CD4-positive, alpha-beta memory T cell (primary cell): ENCODE measurements around the gene GAS7. TPM values are rescaled to one million over a fixed set of nuclear protein-coding genes. Genes with fewer than 3 reads are reported as not detected.
"Not testable (repeated sequence)": the region's sequence is repeated elsewhere in the genome, so short reads cannot be mapped to it uniquely, and the experiment has no call there.

Experiments used
- CTCF ChIA-PET: fragments of 350-600 bp; sonication (Branson Sonifier 250); formaldehyde crosslinking; loops from one replicate; lab custom pipeline; 2021; ENCODE audit warnings: inconsistent platforms; ENCODE audit not compliant: partially characterized antibody; lab: Charles Lee
- POLR2A ChIA-PET: fragments of 350-600 bp; sonication (Branson Sonifier 250); formaldehyde crosslinking; loops from one replicate; lab custom pipeline; 2021; ENCODE audit not compliant: partially characterized antibody; lab: Charles Lee
- DNase-seq, 5 donors: peaks; one replicate each; pipeline versions ENCODE4 v3.0.0 to v3.0.0-alpha.2; 2020 to 2022; ENCODE audit warnings: mixed read lengths in 1 of 5
- H3K27ac ChIP-seq: one replicate; pipeline ENCODE4 v1.7.0; 2013; ENCODE audit warnings: low read depth, low read length
- H3K27me3 ChIP-seq: 2 replicates; pipeline ENCODE4 v1.7.0; 2013; ENCODE audit warnings: mild to moderate bottlenecking, low read length, moderate library complexity; ENCODE audit not compliant: insufficient read depth
- H3K36me3 ChIP-seq: 2 replicates; pipeline ENCODE4 v1.7.0; 2013; ENCODE audit warnings: mild to moderate bottlenecking, low read length, moderate library complexity; ENCODE audit not compliant: insufficient read depth
- H3K4me1 ChIP-seq: 2 replicates; pipeline ENCODE4 v1.7.0; 2013; ENCODE audit warnings: mild to moderate bottlenecking, low read length, moderate library complexity; ENCODE audit not compliant: insufficient read depth
- H3K4me3 ChIP-seq, 2 donors: one replicate each; pipeline ENCODE4 v1.7.0; 2013; ENCODE audit warnings: low read length in 2 of 2, mild to moderate bottlenecking in 1 of 2
- H3K9me3 ChIP-seq, 2 donors: one replicate each; pipeline ENCODE4 v1.7.0; 2013; ENCODE audit warnings: low read length in 2 of 2, control low read depth in 1 of 2; ENCODE audit not compliant: control insufficient read depth in 1 of 2
- H3K27ac Mint-ChIP-seq, 7 donors: one replicate each; pipeline ENCODE4 v1.8.0; 2020 to 2021; ENCODE audit warnings: mixed read lengths in 7 of 7, mild to moderate bottlenecking in 6 of 7, inconsistent platforms in 3 of 7, moderate library complexity in 3 of 7
- H3K27me3 Mint-ChIP-seq, 2 donors: one replicate each; pipeline ENCODE4 v1.8.0; 2020 to 2021; ENCODE audit warnings: mixed read lengths in 2 of 2
- H3K36me3 Mint-ChIP-seq, 2 donors: one replicate each; pipeline ENCODE4 v1.8.0; 2020 to 2021; ENCODE audit warnings: mixed read lengths in 2 of 2, inconsistent platforms in 1 of 2, mild to moderate bottlenecking in 1 of 2
- H3K4me1 Mint-ChIP-seq, 4 donors: one replicate each; pipeline ENCODE4 v1.8.0; 2020 to 2021; ENCODE audit warnings: mixed read lengths in 4 of 4, mild to moderate bottlenecking in 1 of 4
- H3K4me3 Mint-ChIP-seq, 8 donors: one replicate each; pipeline ENCODE4 v1.8.0; 2020 to 2021; ENCODE audit warnings: mixed read lengths in 8 of 8, mild to moderate bottlenecking in 7 of 8, moderate library complexity in 6 of 8, inconsistent platforms in 3 of 8
- H3K9me3 Mint-ChIP-seq, 8 donors: one replicate each; pipeline ENCODE4 v1.8.0; 2020 to 2021; ENCODE audit warnings: mixed read lengths in 8 of 8, mild to moderate bottlenecking in 5 of 8, inconsistent platforms in 3 of 8, moderate library complexity in 1 of 8
- intact Hi-C: fragments of 100-400 bp; cut with micrococcal nuclease; formaldehyde crosslinking; loops from one replicate; pipeline ENCODE4 v1.15.1; 2023
- polyA plus RNA-seq, 2 donors: library from polyadenylated mRNA; unstranded; fragments of 300-500 nt; fragmentation: Illumina TruSeq; gene quantifications; one replicate each; pipeline ENCODE4 v1.2.3, GENCODE V29; 2021
- total RNA-seq, 2 experiments: library from RNA; stranded (reverse); gene quantifications; one replicate each; pipeline ENCODE4 v1.2.3, GENCODE V29; 2021

GAS7 gene
- total and polyA plus RNA-seq, 4 experiments from 2014 or later: 0.42 to 5.2 (median 3.0) TPM

DNA sequence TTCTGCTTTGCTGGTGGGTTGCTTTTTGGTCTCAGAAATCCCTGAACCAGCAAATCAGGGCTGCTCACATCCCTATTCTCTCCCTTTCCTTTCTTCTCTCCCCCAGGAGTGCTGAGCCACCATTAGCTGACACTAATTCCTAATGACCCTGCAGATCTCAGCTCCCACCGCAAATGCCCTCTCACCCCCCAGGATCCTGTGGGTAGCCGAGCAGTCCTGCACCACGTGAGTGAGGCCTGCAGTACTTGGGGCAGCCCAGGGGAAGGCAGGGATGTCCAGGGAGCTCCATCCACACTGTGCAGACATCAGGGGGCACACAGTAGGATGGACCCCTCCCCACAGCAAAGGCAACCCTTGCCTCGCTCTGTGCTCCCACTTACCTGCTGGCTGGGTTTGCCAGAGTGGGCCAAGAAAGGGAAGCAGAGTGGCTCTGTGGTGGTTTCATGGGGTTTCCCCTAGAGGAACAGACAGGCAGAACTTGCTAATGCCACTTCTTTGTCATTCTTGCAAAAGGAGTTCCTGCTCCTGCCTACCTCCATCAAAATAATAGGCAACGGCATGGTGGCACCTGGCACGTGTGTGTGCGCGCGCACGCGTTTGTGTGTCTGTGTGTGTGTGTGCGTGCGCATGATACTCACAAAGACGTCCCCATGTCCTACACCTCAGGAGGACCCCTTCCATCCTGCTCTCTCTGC is 135.6 kb downstream of the GAS7 start:
- no peaks in the 10 kb centered on the region for H3K9me3 ChIP-seq
- Mint-ChIP-seq H3K4me1 (peaks cover 0 to 16% (median 2%) of the 10 kb centered on the region in 4 donors), H3K4me3 (no peak overlapping the region), H3K9me3 (peaks cover 0 to 12% (median 3%) of the 10 kb centered on the region in 8 donors), H3K36me3 (no peaks in the 10 kb centered on the region), H3K27ac (peak overlapping the region in 1 of 7 donors; percentile 13), H3K27me3 (no peaks in the 10 kb centered on the region)
- CTCF ChIA-PET: no interaction called here
- H3K4me1 ChIP-seq: no peaks in the 10 kb centered on the region
- DNase-seq: no peak
- intact Hi-C loops: no loop called here
- POLR2A ChIA-PET: no interaction called here
- no peak overlapping the region for H3K4me3 ChIP-seq
- no peak overlapping the region for H3K27ac ChIP-seq
- H3K27me3 ChIP-seq: no peaks in the 10 kb centered on the region
- H3K36me3 ChIP-seq: no peaks in the 10 kb centered on the region

DNA sequence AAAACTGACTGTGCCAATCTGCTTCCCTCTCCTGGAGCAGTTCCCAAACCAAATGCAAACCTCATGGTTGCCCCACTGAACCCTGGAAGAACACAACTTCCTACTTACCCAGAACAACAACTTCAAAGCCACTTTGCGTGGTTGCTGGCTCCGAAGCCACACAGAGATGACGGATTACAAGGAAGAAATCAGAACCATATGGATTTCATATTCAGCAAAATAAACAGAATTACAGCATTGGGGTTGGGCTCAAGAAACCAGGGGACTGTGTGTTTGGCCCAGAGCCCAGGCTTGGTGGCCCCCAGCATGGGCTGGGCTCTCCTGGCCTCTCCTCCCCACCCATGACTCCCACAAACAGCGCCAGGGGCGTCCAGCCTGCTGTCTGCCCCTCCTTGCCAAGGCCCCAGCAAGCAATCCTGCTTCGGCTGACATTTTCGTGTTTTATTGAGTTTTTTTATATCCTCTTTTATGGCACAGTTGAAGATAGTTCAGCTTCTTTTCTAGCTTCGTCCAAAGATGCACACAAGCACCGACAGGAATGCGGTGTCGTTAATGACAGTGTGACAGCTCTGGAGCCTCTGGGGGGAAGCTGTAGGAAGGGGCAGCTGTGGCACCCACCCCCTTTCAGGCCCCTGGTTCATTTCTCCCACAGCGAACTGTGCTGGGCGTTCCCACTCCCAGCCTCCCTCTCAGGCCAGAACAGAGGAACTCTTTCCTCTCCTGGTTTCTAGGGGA is 137.1 kb downstream of the GAS7 start:
- CTCF ChIA-PET: no interaction called here
- no peaks in the 10 kb centered on the region for H3K36me3 ChIP-seq
- no peaks in the 10 kb centered on the region for H3K9me3 ChIP-seq
- H3K4me1 ChIP-seq: no peaks in the 10 kb centered on the region
- no peaks in the 10 kb centered on the region for H3K27me3 ChIP-seq
- intact Hi-C loops: no loop called here
- H3K4me3 ChIP-seq: no peak overlapping the region
- Mint-ChIP-seq H3K4me3 (no peak overlapping the region), H3K27ac (peak overlapping the region in 1 of 7 donors; percentile 55), H3K36me3 (no peaks in the 10 kb centered on the region), H3K9me3 (peaks cover 0 to 11% (median 3%) of the 10 kb centered on the region in 8 donors), H3K27me3 (no peaks in the 10 kb centered on the region), H3K4me1 (peaks cover 0 to 16% (median 2%) of the 10 kb centered on the region in 4 donors)
- no peak for DNase-seq
- POLR2A ChIA-PET: no interaction called here
- no peak overlapping the region for H3K27ac ChIP-seq

DNA sequence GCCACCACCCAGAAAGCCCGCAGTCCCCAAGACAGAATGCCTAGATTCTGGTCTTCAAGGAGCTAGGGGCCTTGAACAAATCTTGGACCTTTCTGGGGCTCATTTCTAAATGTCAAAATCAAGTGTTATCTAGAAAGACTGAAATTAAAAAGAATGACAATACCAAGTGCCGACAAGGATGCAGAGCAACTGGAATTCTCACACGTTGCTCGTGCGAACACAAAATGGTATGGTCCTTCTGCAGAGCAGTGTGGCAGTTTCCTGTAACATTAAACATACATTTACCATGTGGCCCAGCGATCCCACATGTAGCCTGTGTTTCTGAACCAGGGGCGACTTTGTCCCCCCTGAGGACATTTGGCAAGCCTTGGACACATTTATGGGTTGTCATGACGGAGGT is 137.9 kb downstream of the GAS7 start:
- ChIA-PET CTCF (no interaction called here), POLR2A (no interaction called here)
- Mint-ChIP-seq H3K9me3 (peaks cover 0 to 8% (median 3%) of the 10 kb centered on the region in 8 donors), H3K4me1 (peaks cover 0 to 16% (median 2%) of the 10 kb centered on the region in 4 donors), H3K4me3 (no peak overlapping the region), H3K27me3 (no peaks in the 10 kb centered on the region), H3K36me3 (no peaks in the 10 kb centered on the region), H3K27ac (no peak overlapping the region)
- Histone ChIP-seq H3K4me1 (no peaks in the 10 kb centered on the region), H3K9me3 (no peaks in the 10 kb centered on the region), H3K27me3 (no peaks in the 10 kb centered on the region), H3K4me3 (no peak overlapping the region), H3K27ac (no peak overlapping the region), H3K36me3 (no peaks in the 10 kb centered on the region)
- intact Hi-C loops: no loop called here
- no peak for DNase-seq

DNA sequence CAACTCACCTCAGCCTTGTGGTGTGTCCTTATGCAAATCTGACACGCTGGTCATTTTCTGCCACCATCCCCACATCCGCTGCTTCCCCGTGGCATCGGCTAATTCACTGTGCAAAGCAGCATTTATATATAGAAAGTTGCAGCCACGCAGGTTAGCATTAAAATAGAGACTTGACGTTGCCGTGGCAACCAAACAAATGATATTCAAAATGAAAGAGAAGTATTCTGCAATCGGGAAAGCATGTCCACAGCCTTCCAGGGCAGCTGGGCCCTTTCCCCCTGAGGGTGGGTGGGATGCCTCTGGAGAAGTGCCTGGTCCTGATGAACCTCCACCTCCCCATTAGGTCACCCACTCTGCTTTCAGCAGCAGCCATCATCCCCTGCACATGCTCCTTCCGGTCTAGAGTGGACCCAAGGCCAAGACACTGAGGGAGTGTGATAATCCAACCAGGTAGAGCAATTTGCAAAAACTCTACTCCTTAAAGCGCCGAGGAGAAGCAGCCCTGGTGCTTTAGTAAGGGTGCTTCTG is 138.7 kb downstream of the GAS7 start:
- Mint-ChIP-seq H3K4me1 (peaks cover 0 to 16% (median 2%) of the 10 kb centered on the region in 4 donors), H3K4me3 (no peak overlapping the region), H3K27ac (no peak overlapping the region), H3K9me3 (peaks cover 0 to 5% (median 0%) of the 10 kb centered on the region in 8 donors), H3K36me3 (no peaks in the 10 kb centered on the region), H3K27me3 (no peaks in the 10 kb centered on the region)
- Histone ChIP-seq H3K27me3 (no peaks in the 10 kb centered on the region), H3K4me1 (no peaks in the 10 kb centered on the region), H3K9me3 (no peaks in the 10 kb centered on the region), H3K27ac (no peak overlapping the region), H3K4me3 (no peak overlapping the region), H3K36me3 (no peaks in the 10 kb centered on the region)
- peak in 1 of 5 donors; percentile 6 for DNase-seq
- ChIA-PET POLR2A (no interaction called here), CTCF (no interaction called here)
- intact Hi-C loops: no loop called here

GRCh38 chr17:10058921-10059683 is 139.3 kb downstream of the GAS7 start:
- Histone ChIP-seq H3K9me3 (no peaks in the 10 kb centered on the region), H3K27me3 (no peaks in the 10 kb centered on the region), H3K27ac (no peak overlapping the region), H3K4me3 (no peak overlapping the region), H3K4me1 (no peaks in the 10 kb centered on the region), H3K36me3 (no peaks in the 10 kb centered on the region)
- POLR2A ChIA-PET: no interaction called here
- Mint-ChIP-seq H3K4me3 (no peak overlapping the region), H3K4me1 (peaks cover 0 to 16% (median 2%) of the 10 kb centered on the region in 4 donors), H3K27me3 (no peaks in the 10 kb centered on the region), H3K27ac (no peak overlapping the region), H3K9me3 (peaks cover 0 to 5% (median 0%) of the 10 kb centered on the region in 8 donors), H3K36me3 (no peaks in the 10 kb centered on the region)
- DNase-seq: no peak
- intact Hi-C loops: no loop called here
- CTCF ChIA-PET: no interaction called here

- intact Hi-C loops, H3K27ac ChIP-seq, H3K27ac Mint-ChIP-seq, H3K4me3 Mint-ChIP-seq, H3K27me3 ChIP-seq, POLR2A ChIA-PET, CTCF ChIA-PET, H3K9me3 ChIP-seq, H3K4me1 ChIP-seq, H3K4me1 Mint-ChIP-seq, H3K36me3 Mint-ChIP-seq, H3K4me3 ChIP-seq, H3K27me3 Mint-ChIP-seq, H3K36me3 ChIP-seq, H3K9me3 Mint-ChIP-seq, DNase-seq: not testable (repeated sequence)
These were observed 140.9 kb downstream of the GAS7 start for GRCh38 chr17:10057466-10057865.
